Gastroesophageal sphincter (tissue), 4 donors: ENCODE results near the gene LASP1NB.
A peak's percentile ranks its signal among the peaks of the same experiment; 100 is the strongest.

Experiments used
- ATAC-seq: fragments of 150-250 bp; one replicate; pipeline ENCODE4 v1.9.1; 2016; ENCODE audit warnings: mild to moderate bottlenecking, moderate library complexity
- H3K27ac ChIP-seq, 4 donors: fragments of 200-600 bp; sonication (generic) in 3 of 4; 1 replicate in 3 of 4; 2 replicates in 1 of 4; pipeline ENCODE4 v1.5.1; 2016 to 2019
- H3K27me3 ChIP-seq: fragments of 200-600 bp; sonication (generic); one replicate; pipeline ENCODE4 v1.5.1; 2019
- H3K36me3 ChIP-seq, 2 donors: fragments of 200-600 bp; sonication (generic); one replicate each; pipeline ENCODE4 v1.5.1; 2019; ENCODE audit warnings: control low read depth in 1 of 2
- H3K4me1 ChIP-seq, 3 donors: fragments of 200-600 bp; sonication (generic); 1 replicate in 2 of 3; 2 replicates in 1 of 3; pipeline ENCODE4 v1.5.1; 2016 to 2019; ENCODE audit warnings: control low read depth in 2 of 3
- H3K4me3 ChIP-seq, 2 donors: fragments of 200-600 bp; sonication (generic); one replicate each; pipeline ENCODE4 v1.5.1; 2019; ENCODE audit warnings: mild to moderate bottlenecking in 1 of 2, moderate library complexity in 1 of 2
- H3K9me3 ChIP-seq, 3 donors: fragments of 200-600 bp; sonication (generic); one replicate each; pipeline ENCODE4 v1.5.1; 2017 to 2019; ENCODE audit warnings: control low read depth in 2 of 3
- EP300 ChIP-seq: sonication (generic); formaldehyde crosslinking; IDR thresholded peaks from one replicate; pipeline ENCODE4 v1.6.1; 2017; ENCODE audit warnings: antibody characterized with exemption, mild to moderate bottlenecking
- POLR2A ChIP-seq, 2 donors: fragments of 450-650 bp; IDR thresholded peaks; one replicate each; pipeline ENCODE4 v1.6.1; 2017; ENCODE audit warnings: antibody characterized with exemption in 2 of 2, mild to moderate bottlenecking in 2 of 2, moderate library complexity in 1 of 2
- POLR2AphosphoS5 ChIP-seq: sonication (generic); formaldehyde crosslinking; IDR thresholded peaks from one replicate; pipeline ENCODE4 v1.6.1; 2017; ENCODE audit warnings: antibody characterized with exemption
- WGBS, 2 donors: methylation state at CpG; one replicate each; pipeline ENCODE4 v1.1.5; 2018; ENCODE audit warnings: low coverage in 1 of 2; 5-methylcytosine and 5-hydroxymethylcytosine counted together
- TF ChIP-seq, protein P1 (sequence below), 4 experiments: fragments of 200-600 bp in 2 of 4; fragments of 450-650 bp in 2 of 4; sonication (generic) in 1 of 4; IDR thresholded peaks; one replicate each; pipeline ENCODE4 v1.5.1; 2017 to 2019; ENCODE audit warnings: antibody characterized with exemption in 4 of 4, mild to moderate bottlenecking in 2 of 4, moderate library complexity in 2 of 4

The LASP1NB gene

DNA sequence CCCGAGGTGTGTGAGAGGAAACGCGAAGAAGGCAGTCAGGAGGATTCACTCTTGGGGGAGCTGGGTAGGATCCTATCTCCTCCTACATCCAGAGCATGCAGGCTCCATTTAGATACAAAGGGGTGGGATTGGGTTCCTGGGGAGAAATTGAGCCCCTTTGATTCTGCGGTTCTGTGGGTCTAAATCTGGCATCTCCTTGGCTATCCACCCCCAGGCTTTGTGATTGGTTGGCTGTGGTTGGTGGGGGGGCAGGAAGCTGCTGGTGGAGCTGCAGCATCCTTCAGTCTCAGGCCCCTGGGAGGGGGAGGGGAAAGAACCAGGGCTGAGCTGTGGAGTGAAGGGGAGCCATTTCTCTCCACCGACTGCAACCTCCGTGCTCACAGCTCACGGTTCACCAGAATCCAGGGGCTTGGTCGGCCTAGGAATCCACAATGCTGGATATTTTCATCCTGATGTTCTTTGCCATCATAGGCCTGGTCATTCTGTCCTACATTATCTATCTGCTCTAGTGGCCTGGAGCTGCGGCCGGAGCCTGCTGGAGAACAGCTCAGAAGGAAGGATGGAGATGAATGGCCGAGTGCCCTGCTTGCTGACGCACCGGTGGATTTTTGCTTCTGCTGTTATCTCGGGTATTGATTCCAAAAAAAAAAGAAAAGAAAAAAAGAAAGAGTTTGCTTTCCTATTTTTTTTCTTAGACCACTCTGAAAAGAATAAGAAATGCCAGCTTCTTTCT, at the start of gene LASP1NB:
TSS of gene LASP1NB (plus strand) at position 352 of the 733 bp plus-strand sequence.
- Histone ChIP-seq H3K36me3 (peaks cover 0 to under 1% of the 10 kb centered on the region in 2 donors), H3K4me3 (peak within 1 kb of the TSS in 1 of 2 donors; percentile 11), H3K4me1 (peaks cover 5 to 60% (median 31%) of the 10 kb centered on the region in 3 donors), H3K9me3 (no peaks in the 10 kb centered on the region), H3K27me3 (no peaks in the 10 kb centered on the region), H3K27ac (peak within 1 kb of the TSS; percentile 23 to 65 (median 55))
- TF ChIP-seq, protein P1, sequence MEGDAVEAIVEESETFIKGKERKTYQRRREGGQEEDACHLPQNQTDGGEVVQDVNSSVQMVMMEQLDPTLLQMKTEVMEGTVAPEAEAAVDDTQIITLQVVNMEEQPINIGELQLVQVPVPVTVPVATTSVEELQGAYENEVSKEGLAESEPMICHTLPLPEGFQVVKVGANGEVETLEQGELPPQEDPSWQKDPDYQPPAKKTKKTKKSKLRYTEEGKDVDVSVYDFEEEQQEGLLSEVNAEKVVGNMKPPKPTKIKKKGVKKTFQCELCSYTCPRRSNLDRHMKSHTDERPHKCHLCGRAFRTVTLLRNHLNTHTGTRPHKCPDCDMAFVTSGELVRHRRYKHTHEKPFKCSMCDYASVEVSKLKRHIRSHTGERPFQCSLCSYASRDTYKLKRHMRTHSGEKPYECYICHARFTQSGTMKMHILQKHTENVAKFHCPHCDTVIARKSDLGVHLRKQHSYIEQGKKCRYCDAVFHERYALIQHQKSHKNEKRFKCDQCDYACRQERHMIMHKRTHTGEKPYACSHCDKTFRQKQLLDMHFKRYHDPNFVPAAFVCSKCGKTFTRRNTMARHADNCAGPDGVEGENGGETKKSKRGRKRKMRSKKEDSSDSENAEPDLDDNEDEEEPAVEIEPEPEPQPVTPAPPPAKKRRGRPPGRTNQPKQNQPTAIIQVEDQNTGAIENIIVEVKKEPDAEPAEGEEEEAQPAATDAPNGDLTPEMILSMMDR (IDR thresholded peaks at IDR 0.05), result no peak
- no peak for TF ChIP-seq POLR2A (IDR thresholded peaks at IDR 0.05)
- no peak for TF ChIP-seq EP300
- no peak for TF ChIP-seq POLR2AphosphoS5
- WGBS, 2 donors, result 40% methylated on average over 7 of the region's 14 CpGs; no CpG with 5 or more reads in 1 of the 2 donors
- ATAC-seq, result no peak

DNA sequence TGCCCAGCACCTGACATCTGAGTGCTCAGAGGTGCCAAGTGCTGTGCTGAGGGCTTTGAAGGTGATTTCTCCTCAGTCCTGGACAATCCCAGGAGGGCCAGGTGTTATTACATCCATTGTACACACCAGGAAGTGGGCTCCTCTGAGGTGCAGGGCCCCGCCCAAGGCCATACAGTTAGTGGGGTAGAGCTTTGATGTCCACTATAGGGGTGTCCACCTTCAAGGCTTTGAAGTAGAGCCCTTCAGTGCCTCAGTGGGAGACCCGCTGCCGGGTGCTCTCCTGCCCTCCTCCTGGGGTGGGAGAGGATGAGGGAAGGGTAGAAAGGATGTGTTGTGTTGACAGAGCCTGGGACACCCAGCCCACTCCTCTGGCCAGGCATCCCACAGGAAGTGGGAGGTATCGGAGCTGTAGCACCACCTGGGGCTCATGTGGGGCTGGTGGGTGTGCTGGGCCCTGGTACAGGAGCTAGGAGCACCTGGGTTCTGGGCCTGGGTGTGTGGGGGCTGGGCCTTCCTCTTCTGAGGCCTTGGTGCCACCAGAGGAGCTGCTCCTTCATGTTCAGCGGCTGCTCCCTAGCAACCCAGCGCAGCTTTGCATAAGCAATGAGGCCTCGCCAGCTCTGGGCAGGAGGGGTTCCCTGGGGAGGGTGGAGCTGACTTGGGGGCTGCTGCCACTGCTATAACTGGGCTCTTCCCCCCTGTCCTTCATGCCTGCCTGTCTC, 48.1 kb upstream of the LASP1NB start:
- Histone ChIP-seq H3K4me3 (peak overlapping the region in 1 of 2 donors; percentile 1), H3K4me1 (peaks cover 6 to 100% (median 85%) of the 10 kb centered on the region in 3 donors)

DNA sequence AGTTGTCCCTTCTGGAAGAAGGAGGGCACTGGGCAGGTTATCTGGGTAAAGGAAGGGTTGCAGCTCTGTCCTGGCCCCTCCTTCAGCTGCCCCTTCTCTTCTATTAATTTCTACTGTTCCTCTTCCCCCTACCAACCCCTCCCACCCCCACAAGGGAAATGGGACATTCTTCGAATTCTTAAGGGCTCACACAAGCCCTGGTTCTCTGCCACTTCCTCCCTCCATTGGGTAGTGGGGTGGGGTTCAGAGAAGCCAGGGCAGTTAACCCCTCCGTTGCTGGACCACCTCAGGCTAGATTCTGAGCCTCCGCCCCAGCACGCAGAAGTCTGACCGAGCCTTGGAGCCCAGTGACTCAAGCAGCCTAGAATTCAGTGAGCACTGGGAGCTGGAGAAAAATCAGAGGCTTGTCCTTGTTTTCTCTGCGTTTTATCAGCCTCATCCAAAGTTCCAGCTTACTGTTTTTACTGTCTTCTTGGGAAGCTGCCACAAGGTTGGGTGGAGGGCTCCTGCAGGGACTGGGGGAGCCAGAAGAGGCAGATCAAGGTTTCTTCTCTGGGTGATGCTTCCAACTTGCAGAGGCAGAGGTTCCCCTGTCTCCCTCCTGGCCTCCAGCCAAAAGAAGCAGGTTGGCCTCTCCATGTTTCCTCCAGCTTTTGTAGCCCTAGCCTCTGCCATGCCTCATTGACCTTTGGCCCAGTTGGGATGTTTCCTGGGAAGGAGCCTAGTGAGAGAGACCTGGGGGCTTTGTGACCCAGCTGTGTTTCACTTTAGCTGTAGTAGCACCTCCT, 45.3 kb upstream of the LASP1NB start:
- H3K27ac ChIP-seq, result peak overlapping the region in 3 of 4 donors; percentile 72 to 81 (median 76)
- no peaks in the 10 kb centered on the region for H3K27me3 ChIP-seq
- no peaks in the 10 kb centered on the region for H3K9me3 ChIP-seq
- ATAC-seq, result peak; percentile 66
- 0 to 10% methylated on average over 1 to 6 of the region's 6 CpGs for WGBS, 2 donors
- peak overlapping the region in 1 of 2 donors; percentile 15 for H3K4me3 ChIP-seq
- H3K36me3 ChIP-seq, result peaks cover 0 to 37% of the 10 kb centered on the region in 2 donors
- TF ChIP-seq, protein P1 (IDR thresholded peaks at IDR 0.05), result no peak
- no peak for TF ChIP-seq POLR2A (IDR thresholded peaks at IDR 0.05)
- TF ChIP-seq EP300, result no peak
- TF ChIP-seq POLR2AphosphoS5, result peak; percentile 7
- peaks cover 6 to 100% (median 84%) of the 10 kb centered on the region in 3 donors for H3K4me1 ChIP-seq

More for the DNA sequence above, 48.1 kb upstream of the LASP1NB start:
- no peak for ATAC-seq
- peaks cover 0 to 26% of the 10 kb centered on the region in 2 donors for H3K36me3 ChIP-seq
- H3K9me3 ChIP-seq, result no peaks in the 10 kb centered on the region
- H3K27me3 ChIP-seq, result no peaks in the 10 kb centered on the region
- no peak for TF ChIP-seq POLR2AphosphoS5
- TF ChIP-seq, protein P1 (IDR thresholded peaks at IDR 0.05), result no peak
- no peak for TF ChIP-seq POLR2A (IDR thresholded peaks at IDR 0.05)
- no peak for TF ChIP-seq EP300
- peak overlapping the region in 3 of 4 donors; percentile 62 to 96 (median 66) for H3K27ac ChIP-seq
- WGBS, 2 donors, result no CpG with 5 or more reads among the region's 7 CpGs

DNA sequence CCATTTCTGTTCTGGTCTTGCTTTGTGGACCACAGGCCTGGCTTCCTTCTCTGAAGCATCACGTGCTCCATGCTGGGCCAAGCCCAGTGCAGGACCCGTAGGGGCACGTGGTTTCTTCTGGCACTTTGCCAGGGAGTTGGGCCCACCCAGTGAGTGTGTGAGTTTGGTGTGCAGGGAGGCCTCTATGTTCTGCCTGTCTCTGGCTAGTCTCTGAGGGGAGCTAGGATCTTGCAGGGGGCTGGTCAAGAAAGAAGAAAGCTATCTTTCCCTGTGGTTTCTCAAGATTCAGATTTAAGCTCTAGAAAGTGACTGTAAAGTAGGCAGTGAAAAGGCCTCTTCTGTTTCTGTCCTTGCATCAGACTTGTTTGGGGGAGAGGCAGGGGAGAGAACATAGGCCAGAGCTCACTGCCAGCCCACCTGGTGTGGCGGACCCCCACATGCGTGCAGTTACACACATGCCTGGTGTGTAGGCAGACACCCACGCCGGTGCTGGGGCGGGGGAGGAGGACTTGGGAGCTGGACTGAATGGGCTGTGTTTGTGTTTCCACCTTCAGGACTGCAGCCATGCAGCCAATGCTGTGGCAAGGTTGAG, 43.7 kb upstream of the LASP1NB start:
- ATAC-seq, result peak; percentile 62
- Histone ChIP-seq H3K4me3 (no peak overlapping the region), H3K9me3 (no peaks in the 10 kb centered on the region), H3K4me1 (peaks cover 6 to 100% (median 86%) of the 10 kb centered on the region in 3 donors), H3K27me3 (no peaks in the 10 kb centered on the region), H3K27ac (peak overlapping the region in 3 of 4 donors; percentile 72 to 81 (median 76)), H3K36me3 (peaks cover 0 to 37% of the 10 kb centered on the region in 2 donors)
- TF ChIP-seq POLR2A (IDR thresholded peaks at IDR 0.05), result no peak
- TF ChIP-seq POLR2AphosphoS5, result peak; percentile 78
- 4 to 24% methylated on average over 4 to 7 of the region's 8 CpGs for WGBS, 2 donors
